ENCODE data around the gene CDK14. TPM values are rescaled to one million over a fixed set of nuclear protein-coding genes. Genes with fewer than 3 reads are reported as not detected.

CDK14 gene
- total RNA-seq, 6 donors from 2014 or later = 21.7 to 53.4 (median 37.1) TPM

- Histone ChIP-seq H3K36me3 (no peaks in the 10 kb centered on the region), H3K27me3 (no peaks in the 10 kb centered on the region), H3K9me3 (peaks cover 0 to 4% (median 0%) of the 10 kb centered on the region in 4 donors), H3K27ac (no peak overlapping the region), H3K4me1 (peaks cover 0 to 4% (median 0%) of the 10 kb centered on the region in 4 donors), H3K4me3 (no peak overlapping the region)
- TF ChIP-seq EP300 (IDR thresholded peaks at IDR 0.05) (no peak), POLR2AphosphoS5 (IDR thresholded peaks at IDR 0.05) (no peak), POLR2A (IDR thresholded peaks at IDR 0.05) (no peak)
- TF ChIP-seq, protein P1, sequence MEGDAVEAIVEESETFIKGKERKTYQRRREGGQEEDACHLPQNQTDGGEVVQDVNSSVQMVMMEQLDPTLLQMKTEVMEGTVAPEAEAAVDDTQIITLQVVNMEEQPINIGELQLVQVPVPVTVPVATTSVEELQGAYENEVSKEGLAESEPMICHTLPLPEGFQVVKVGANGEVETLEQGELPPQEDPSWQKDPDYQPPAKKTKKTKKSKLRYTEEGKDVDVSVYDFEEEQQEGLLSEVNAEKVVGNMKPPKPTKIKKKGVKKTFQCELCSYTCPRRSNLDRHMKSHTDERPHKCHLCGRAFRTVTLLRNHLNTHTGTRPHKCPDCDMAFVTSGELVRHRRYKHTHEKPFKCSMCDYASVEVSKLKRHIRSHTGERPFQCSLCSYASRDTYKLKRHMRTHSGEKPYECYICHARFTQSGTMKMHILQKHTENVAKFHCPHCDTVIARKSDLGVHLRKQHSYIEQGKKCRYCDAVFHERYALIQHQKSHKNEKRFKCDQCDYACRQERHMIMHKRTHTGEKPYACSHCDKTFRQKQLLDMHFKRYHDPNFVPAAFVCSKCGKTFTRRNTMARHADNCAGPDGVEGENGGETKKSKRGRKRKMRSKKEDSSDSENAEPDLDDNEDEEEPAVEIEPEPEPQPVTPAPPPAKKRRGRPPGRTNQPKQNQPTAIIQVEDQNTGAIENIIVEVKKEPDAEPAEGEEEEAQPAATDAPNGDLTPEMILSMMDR (IDR thresholded peaks at IDR 0.05) = no peak
- WGBS, 2 donors = 84 to 87% methylated on average over 3 of the region's 3 CpGs
- no peak for ATAC-seq (ENCODE audit: low FRiP score in 2 of 2)
- no peak for DNase-seq
Measured at GRCh38 chr7:90828601-90829000, 232.5 kb downstream of the CDK14 start.

GRCh38 chr7:90830308-90830707 is 234.2 kb downstream of the CDK14 start:
- ATAC-seq (ENCODE audit: low FRiP score in 2 of 2) = no peak
- H3K4me3 ChIP-seq = no peak overlapping the region
- H3K27me3 ChIP-seq = no peaks in the 10 kb centered on the region
- no peak overlapping the region for H3K27ac ChIP-seq
- no peak for DNase-seq
- peaks cover 0 to 4% (median 0%) of the 10 kb centered on the region in 4 donors for H3K9me3 ChIP-seq
- WGBS, 2 donors = 93 to 100% methylated on average over 3 of the region's 3 CpGs
- no peaks in the 10 kb centered on the region for H3K4me1 ChIP-seq
- no peaks in the 10 kb centered on the region for H3K36me3 ChIP-seq
- TF ChIP-seq, protein P1 (IDR thresholded peaks at IDR 0.05) = no peak
- TF ChIP-seq EP300 (IDR thresholded peaks at IDR 0.05) = no peak
- TF ChIP-seq POLR2A (IDR thresholded peaks at IDR 0.05) = no peak
- TF ChIP-seq POLR2AphosphoS5 (IDR thresholded peaks at IDR 0.05) = no peak

DNA sequence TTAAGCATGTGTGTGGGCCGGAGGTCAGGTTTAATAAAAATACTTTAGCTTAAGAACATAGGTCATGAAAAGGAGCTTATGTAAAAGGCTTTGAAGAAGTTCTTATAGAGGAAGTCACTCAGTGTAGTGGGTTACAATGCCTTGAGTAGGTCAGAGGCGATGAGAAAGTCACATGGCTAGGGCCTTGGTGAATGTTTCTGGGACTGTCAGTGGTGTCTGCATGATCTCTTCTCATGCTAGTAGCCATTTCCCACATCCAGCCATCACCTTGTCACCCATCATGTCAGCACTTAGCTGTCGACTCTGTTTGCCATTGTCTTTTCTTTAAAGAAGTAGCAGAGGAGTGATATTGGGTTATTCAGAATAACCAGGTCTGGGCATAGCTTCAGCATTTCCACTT is 236.6 kb downstream of the CDK14 start:
- 72% methylated on average over 3 of the region's 3 CpGs for WGBS, 2 donors
- Histone ChIP-seq H3K36me3 (no peaks in the 10 kb centered on the region), H3K27me3 (no peaks in the 10 kb centered on the region), H3K9me3 (peaks cover 0 to 4% (median 0%) of the 10 kb centered on the region in 4 donors), H3K27ac (no peak overlapping the region), H3K4me3 (no peak overlapping the region), H3K4me1 (no peaks in the 10 kb centered on the region)
- no peak for DNase-seq
- peak in 1 of 2 donors; percentile 23 for ATAC-seq (ENCODE audit: low FRiP score in 2 of 2)
- TF ChIP-seq EP300 (IDR thresholded peaks at IDR 0.05) (no peak), POLR2AphosphoS5 (IDR thresholded peaks at IDR 0.05) (no peak), POLR2A (IDR thresholded peaks at IDR 0.05) (no peak)
- TF ChIP-seq, protein P1 (IDR thresholded peaks at IDR 0.05) = no peak

- H3K9me3 ChIP-seq = peaks cover 0 to 6% (median 1%) of the 10 kb centered on the region in 4 donors
- no peak overlapping the region for H3K27ac ChIP-seq
- no peaks in the 10 kb centered on the region for H3K36me3 ChIP-seq
- ATAC-seq (ENCODE audit: low FRiP score in 2 of 2) = no peak
- WGBS, 2 donors = 97% methylated on average over 1 of the region's 1 CpG
- no peak overlapping the region for H3K4me3 ChIP-seq
- no peaks in the 10 kb centered on the region for H3K27me3 ChIP-seq
- H3K4me1 ChIP-seq = no peaks in the 10 kb centered on the region
- TF ChIP-seq POLR2A (IDR thresholded peaks at IDR 0.05) (no peak), POLR2AphosphoS5 (IDR thresholded peaks at IDR 0.05) (no peak)
- TF ChIP-seq, protein P1 (IDR thresholded peaks at IDR 0.05) = no peak
- DNase-seq = no peak
Measured at GRCh38 chr7:90833443-90833842, 237.3 kb downstream of the CDK14 start.

DNA sequence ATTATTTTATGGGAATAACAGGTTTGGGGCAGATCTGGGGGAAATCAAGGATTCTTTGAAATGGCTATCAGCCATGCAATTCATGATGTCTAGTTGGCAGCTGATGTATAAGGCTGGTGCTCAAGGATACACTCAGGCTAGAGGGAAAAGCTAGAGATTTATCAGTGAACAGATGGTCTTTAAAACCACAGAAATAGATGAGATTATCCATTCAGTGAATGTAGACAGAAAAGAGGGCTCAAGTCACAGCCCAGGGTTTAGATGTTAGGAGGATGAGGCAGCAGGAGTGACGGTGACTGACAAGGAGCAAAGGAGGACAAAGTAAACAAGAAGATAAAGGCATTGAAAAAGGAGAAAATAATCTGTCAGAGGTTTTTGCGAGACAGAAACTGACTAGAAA is 238.7 kb downstream of the CDK14 start:
- Histone ChIP-seq H3K4me1 (no peaks in the 10 kb centered on the region), H3K9me3 (peaks cover 0 to 7% (median 5%) of the 10 kb centered on the region in 4 donors), H3K36me3 (no peaks in the 10 kb centered on the region), H3K4me3 (no peak overlapping the region), H3K27me3 (no peaks in the 10 kb centered on the region), H3K27ac (no peak overlapping the region)
- ATAC-seq (ENCODE audit: low FRiP score in 2 of 2) (no peak), DNase-seq (no peak)
- 72 to 95% methylated on average over 2 of the region's 2 CpGs for WGBS, 2 donors
- TF ChIP-seq POLR2A (IDR thresholded peaks at IDR 0.05) (no peak), EP300 (IDR thresholded peaks at IDR 0.05) (no peak), POLR2AphosphoS5 (IDR thresholded peaks at IDR 0.05) (no peak)
- TF ChIP-seq, protein P1 (IDR thresholded peaks at IDR 0.05) = no peak

Measured in upper lobe of left lung (tissue), 6 donors.